Activated T-helper 1 cell treated with anti-CD3 and anti-CD28 coated beads, Interleukin-2, amount 50 U/mL, for 16 hours (primary cell): ENCODE results near the gene CAT.

Experiments
- DNase-seq, 2 donors: peaks; one replicate each; pipeline ENCODE4 v3.0.0-alpha.2; 2020; ENCODE audit warnings: low read depth in 1 of 2, low spot score in 1 of 2

Gene CAT

DNA sequence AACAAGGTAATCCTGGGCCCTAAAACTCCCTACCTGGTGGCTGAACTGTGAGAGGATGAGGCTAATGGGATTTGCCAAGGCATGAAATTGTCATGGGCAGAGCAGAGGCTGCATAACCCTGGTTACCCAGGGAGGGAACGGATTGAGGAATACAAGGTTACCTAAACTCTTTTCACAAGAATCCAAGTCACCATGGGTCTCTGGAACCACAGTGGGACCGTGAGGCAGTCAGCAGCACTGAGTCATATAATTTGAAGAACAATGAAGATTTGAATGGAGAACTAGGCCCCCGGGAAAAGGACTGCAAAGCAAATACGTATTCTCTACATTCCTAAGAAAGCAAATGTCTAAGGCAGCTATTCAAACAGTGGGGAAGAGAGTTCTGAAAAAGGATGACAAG lies 19.8 kb downstream of the CAT start:
- no peak for DNase-seq

DNA sequence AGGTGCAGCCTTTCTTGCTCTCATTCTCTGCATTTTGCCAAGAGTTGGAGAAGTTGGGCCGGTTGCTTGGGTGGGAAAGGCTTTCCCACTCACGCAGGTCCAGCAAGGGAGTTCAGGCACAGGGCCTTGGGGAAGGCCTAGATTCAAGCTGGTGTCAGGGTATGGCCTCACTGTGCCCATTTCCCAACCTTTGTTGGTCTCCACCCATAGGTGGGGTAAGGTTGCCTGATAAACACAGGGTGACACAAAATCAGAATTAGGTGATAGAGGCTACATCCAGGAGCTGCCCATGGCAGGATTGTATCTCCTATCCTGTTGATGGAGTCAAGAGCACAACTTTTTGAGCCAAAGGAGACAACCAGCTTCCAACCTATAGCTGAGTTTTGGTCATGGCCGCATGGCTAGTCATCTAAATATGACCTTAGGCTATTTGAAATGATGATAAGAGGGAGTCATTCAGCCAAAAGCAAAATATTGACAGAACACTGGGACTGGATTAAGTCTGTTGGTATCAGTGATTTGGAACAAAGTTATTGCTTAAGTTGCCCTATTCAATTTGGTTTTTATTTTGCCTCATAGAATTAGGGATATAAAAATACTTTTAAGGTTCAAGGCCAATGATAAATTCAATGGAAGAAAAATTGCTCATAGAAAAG lies 20.9 kb downstream of the CAT start:
- DNase-seq = no peak

DNA sequence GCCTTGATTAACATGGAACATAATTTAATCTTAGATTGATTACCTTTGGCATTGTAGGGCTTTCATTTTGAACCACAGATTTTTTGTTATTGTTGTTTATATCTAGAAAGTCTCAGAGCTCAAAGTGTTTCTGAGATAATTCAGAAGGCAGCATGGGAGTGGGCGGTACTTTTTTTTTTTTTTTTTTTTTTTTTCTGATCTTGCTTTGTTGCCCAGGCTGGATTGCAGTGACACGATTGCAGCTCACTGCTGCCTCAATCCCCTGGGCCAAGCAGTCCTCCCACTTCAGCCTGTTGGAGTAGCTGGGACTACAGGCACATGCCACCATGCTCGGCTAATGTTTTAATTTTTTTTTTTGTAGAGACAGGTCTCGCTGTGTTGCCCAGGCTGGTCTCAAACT lies 21.5 kb downstream of the CAT start:
- DNase-seq = no peak

DNA sequence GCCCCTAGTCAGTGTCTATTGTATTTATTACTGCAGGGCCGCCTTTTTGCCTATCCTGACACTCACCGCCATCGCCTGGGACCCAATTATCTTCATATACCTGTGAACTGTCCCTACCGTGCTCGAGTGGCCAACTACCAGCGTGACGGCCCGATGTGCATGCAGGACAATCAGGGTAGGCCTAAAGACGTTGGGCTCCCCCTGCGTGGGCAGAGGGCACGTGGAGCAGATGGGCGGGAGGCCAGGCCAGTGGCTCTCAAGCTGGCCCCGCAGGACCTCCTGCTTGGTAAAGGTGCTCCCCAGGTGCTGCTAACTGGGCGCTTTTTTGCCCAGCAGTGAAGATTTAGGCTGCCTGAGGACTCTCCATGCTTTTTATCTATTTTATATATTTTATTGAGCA lies 22.5 kb downstream of the CAT start:
- DNase-seq = no peak

DNA sequence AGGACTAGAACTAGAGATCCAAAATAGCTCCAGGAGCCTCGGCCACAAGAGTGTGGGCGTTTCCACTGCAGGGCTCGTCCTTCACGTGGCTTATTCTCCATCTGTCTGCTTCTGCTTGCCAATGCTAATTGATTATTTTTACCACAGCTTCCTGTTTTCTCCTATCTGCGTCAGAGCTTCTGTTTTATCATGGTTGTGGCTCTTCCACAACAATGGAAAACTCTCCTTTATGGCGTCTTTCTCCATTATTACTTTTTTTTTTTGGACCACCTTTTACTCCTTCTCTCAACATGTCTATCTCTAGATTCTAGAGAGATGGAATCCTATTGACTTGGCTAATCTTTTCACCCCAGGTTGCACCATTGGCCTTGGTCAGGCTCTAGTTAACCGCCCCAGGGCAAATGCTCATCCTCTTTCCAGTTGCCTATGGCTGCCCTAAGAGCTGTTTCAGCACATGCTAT lies 25.9 kb downstream of the CAT start:
- no peak for DNase-seq

DNA sequence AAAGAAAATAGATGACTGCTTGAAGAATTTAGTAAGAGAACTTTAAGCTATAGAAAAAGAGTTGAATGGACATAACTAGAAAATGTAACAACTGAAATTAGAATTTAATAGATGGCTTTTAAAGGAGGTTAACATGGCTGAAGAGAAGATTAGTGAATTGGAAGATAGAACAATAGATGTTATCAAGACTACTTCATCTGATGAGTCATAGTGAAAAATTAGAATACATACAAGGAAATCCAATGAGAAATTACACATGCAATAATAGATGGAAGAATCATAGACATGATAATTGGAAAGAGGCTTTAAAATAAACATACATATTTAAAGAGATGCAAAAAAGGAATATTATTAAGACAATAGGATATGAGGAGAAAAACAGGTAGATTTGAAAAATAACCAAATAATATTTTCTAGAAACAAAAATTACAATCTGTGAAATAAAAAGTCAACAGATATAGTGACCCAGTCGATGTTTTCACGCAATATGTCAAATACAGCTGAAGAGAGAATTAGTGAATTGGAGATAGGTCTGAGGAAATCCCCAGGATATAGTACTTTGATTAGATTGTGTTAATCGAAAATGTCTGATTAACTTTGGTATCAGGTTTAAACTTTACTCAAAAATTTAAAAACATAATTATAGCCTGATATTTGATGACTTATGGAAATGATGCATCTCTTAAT lies 28.2 kb downstream of the CAT start:
- DNase-seq = no peak

DNA sequence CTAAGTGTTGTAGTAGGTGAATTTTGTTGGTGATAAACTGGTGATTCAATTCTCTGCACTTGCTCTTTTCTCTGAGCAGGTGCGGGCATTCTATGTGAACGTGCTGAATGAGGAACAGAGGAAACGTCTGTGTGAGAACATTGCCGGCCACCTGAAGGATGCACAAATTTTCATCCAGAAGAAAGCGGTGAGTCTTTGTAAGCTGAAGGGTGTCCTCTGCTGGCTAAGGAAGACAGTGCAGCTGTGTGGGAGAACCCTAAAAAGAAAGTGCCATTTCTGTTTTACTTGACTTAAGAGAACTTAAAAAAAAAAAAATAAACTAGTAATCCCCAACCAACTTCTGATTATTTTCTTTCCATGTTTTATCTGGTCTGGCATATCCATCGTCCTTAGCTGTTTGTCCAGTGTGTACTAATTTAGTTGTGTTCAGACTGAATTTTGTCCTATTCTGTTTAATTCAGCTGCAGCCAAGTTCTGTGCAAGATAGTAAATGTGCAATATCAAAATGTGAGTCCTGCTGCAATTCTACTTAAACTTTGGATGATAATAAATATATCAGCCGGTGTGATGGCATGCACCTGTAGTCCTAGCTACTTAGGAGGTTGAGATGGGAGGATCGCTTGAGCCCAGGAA lies 29.6 kb downstream of the CAT start:
- peak in 1 of 2 donors; percentile 8 for DNase-seq

DNA sequence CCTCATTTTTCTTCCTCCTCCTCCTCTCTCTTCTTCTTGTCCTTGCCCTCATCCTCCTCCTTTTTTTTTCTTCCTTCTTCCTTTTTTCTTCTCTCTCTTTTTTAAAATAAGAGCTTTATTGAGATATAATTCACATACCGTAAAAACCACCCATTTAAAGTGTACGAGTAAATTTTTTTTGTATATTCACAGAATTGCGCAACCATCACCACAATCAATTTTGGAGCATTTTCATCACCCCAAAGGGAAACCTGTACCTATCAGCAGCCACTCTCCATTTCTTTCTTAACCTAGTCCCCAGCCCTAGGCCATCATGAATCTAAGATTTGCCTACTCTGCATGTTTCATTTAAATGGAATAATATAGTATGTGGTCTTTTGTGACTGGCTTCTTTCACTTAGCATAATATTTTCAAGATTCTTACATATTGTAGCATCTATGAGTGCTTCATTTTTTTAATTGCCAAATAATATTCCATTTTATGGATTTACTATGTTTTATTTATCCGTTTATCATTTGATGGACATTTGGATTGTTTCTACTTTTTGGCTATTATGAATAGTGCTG lies 35.0 kb downstream of the CAT start:
- DNase-seq = no peak

DNA sequence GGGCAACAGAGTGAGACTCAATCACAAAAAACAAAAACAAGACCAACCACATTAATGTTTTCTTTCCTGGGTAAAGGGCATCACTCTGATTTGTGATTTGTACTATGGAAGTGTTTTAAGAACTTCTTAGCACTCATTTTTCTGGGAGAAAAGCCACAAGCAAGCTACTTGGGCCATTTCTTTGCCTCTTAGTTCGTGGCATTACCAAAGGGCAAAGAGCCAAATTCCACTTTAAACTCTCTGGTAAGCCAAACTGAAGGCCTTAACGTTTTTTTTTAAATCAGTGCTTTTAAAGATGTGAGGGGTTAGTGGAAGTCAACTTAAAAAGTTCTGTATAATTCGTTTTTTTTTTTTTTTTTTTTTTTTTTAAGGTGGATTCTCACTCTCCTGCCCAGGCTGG lies 36.9 kb downstream of the CAT start:
- no peak for DNase-seq

DNA sequence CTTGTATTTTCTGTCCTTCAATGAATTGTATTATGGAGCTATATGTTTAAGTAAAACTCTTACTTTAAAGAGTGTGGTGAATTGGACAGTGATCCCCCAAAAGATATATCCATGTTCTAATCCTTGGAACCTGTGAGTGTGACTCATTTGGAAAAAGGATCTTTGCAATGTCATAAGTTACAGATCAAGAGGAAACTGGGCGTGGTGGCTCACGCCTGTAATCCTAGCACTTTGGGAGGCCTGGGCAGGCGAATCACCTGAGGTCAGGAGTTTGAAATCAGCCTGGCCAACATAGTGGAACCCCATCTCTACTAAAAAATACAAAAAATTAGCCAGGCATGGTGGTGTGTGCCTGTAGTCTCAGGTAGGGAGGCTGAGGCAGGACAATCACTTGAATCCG lies 38.1 kb downstream of the CAT start:
- DNase-seq = no peak

DNA sequence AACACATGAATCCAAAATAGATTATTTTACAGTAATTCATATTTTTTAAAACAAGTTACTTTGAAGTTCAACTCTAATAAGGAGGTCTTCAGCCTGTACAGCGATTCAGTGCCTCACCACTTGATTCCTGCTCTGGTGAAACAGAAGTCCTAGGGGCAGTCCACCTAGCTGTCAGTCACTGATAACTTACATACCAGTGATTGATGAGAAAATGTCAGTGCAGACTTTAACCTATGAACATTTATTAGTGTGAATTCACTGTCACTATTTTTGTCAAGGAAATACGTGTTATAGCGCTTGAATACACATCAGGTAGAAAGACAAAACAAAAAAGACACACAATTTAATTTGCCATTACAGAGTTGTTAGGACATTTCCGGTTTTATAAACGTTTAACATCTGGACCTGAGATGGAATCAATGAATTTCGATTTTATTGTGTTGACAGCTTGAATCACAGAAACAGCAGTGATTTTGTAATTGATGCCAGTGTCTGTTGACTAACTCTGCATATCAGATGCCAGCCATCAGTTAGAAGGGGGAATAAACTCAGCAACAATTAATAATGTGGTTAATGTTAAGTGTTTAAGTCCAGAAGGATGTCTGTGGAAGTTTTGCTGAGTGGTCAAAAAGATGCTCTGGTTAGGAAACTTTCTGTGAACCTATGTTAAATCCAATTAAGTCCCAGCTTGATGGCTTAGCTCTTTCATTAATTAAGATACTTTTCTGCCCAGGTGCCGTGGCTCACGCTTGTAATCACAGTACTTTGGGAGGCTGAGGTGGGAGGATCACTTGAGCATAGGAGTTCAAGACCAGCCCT lies 40.3 kb downstream of the CAT start:
- DNase-seq = no peak

DNA sequence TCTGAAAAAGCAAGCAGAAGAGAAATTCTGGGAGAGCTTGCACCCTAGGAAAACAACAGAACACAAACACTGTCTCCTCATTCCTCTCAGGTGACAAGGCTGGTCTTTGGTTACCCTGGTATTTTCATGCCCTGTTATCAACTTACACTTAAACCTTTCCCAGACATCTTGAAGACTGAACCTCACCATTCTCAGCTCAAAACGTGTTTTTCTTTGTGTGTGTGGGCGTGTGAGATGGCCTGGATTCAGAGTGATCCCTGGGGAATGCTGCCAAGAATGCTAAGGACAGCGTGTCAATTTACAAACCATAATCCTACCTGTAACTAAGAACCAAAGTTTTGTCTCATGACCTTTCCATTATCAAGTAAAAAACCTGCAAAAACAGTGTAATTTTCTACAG lies 41.6 kb downstream of the CAT start:
- DNase-seq = no peak

DNA sequence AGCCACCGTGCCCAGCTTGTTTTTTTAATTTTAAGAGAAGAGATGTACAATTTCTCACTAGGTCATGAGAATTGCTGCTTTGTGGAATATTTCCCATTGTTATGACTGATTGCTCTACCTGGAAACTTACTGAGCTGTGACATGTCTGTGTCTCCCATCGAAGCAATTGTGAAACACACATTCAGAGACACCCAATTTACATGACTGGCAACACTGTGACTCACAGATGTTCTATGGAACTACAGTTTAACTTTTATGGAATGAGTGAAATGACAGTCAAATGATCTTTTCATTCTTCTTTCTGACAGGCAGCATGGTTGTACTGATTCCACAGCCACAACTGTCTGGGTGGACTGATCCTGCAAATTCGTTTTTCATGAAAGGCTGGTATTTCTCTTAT lies 42.6 kb downstream of the CAT start:
- no peak for DNase-seq

DNA sequence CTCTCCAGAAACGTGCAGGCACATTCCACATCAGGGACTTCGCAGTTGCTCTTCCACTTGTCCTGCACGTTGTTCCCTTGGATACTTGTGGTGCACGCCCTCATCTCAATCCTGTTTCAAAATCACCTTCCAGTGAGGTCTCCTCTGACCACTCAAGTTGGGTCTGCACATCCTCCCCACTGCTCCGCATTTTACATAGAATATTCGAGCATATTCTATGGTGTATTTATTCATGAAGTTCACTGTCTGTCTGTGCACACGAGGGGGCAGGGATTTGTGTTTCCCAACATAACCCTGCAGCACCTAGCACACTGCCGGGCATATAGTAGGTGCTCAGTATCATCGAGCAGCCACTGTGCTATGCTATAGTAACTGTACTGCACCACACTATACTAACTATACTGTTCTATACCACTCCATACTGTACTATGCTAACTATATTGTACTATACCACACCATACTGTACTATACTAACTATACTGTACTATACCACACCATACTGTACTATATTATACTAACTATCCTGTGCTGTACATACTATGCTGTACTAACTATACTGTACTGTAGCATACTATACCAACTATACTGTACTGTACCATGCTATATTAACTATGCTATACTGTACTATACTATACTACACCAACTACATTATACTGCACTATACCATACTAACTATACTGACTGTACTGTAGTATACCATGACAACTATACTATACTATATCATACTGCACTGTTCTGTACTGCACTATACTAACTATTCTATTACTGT lies 44.6 kb downstream of the CAT start:
- no peak for DNase-seq

DNA sequence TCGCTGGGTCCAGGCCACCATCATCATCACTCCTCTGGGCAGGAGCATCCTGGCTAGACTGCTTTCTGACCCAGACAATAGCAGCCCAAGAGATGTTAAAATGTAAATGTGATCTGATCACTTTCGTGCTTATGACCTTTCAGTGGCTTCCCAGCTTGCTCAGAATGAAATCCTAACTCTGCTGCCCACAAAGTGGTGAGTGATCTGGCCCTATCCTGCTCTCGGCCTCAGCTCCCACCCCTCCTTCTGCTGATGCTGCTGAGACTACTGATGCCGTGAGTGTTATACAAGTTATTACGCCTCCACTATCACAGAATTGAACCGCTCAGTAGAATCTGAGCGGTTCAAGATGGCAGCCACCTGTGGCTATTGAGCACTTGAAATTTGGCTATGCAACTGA lies 48.7 kb downstream of the CAT start:
- DNase-seq = no peak

DNA sequence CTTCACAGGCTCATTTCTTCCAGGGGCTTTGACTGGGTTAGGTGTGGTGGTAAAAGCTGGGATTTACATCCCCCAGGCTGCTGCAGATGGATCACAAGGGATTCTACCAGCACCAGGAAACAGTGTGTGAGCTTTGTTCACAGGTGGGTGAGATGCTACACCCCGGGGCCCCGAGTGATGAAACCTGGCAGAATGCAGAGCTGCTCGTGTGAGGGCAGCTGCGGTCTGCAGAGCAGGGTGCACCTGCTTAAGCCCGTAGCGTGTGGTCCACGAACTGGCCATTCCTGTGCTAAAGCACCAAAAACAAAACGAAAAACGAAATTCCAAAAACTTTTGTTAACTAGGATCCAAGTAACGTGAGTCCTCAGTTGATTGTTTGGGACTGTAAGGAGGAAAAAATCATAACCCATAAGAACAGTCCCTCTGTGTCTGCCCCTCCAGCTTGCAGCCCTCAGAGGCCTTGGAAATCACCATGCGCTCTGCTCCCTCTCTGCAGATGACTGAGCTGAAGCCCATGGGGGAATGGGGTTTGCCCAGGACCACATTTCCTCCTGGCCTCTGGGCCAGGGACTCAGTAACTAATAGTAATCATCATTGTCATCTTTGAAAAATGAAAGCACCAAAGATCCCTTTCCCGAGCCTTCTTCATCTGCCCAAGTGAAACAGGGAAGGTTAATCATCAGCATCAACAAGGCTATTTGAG lies 50.3 kb downstream of the CAT start:
- DNase-seq = no peak

DNA sequence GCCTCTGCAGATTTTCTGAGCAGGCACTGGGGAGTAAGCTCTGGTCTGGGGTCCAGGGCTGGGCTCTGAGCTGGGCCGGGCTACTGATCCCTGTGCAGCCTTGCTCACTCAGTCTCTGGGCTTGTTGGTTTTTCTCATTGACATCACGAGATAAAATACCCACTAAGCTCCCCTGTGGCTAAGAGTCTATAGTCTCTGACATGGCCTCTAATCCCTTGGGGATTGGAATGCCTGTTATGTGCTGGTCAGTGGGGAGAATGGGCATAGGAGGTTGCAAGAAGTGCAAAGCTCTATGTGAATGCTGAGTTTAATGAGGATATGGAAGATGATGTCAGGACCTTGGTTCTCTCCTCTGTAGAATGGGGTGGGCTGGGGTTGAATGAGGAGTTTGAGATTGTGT lies 51.6 kb downstream of the CAT start:
- no peak for DNase-seq

DNA sequence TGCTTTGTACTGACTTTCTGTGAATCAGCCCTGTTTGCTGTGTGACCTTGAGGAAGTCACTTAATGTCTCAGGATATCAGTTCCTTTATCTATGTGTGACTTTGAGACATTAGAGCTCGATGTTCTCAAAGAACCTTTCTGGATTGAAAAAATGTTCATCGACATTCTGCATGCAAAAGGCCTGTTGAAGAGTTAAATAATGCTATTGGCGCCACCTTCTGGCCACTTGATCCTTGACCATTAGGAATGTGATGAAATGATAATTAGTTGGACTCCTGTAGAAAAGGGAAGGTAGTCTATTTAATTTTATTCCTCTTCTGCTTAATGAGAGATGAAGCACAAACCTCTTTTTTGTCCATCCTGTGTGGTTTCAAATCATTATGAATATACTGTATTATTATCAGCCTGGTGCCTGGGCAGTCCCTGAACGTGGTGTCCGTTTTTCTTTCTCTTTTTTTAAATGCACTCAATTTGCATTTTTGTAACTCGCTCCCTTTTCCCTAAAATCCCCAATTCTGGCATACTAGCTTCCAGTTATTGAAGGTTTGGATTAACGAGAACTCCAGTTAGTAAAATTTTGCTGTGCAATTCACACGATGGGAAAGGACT lies 54.2 kb downstream of the CAT start:
- peak in 1 of 2 donors; percentile 13 for DNase-seq

DNA sequence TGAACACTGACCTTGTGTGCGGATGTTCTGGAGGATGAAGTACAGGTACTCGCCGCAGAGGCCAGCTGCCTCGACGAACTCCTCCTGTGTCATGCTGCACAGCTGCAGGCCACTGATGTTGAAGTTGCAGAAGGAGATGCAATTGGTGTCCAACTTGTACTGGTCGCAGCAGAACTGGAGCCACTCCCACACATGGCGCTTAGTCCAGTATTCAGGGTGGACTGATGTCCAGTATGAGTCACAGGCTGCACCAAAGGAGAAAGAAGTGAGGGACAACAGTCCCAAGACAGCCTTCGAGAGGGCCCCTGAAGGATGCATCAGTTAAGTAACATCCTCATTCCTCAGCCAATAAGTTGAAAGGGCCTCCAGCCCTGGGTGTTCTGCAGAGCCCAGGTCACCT lies 54.7 kb downstream of the CAT start:
- DNase-seq = no peak
